Lower leg skin (tissue), 4 donors: ENCODE data around the gene LPIN1. TPM values are rescaled to one million over a fixed set of nuclear protein-coding genes. Genes with fewer than 3 reads are reported as not detected.

Experiments used
- DNase-seq, 2 donors: peaks; one replicate each; pipeline ENCODE4 v3.0.0-alpha.2; 2019; ENCODE audit warnings: low spot score in 2 of 2
- H3K4me3 ChIP-seq: fragments of 200-600 bp; sonication (generic); 2 replicates; pipeline ENCODE4 v1.5.1; 2017; ENCODE audit warnings: mild to moderate bottlenecking, low read depth; ENCODE audit not compliant: poor library complexity, severe bottlenecking
- CTCF ChIP-seq, 3 donors: fragments of 450-650 bp; IDR thresholded peaks; one replicate each; pipeline ENCODE4 v1.5.1; 2016; ENCODE audit warnings: antibody characterized with exemption in 3 of 3, mild to moderate bottlenecking in 3 of 3, moderate library complexity in 2 of 3
- POLR2A ChIP-seq, 2 donors: fragments of 450-650 bp; IDR thresholded peaks; one replicate each; pipeline ENCODE4 v1.6.1; 2016 to 2017; ENCODE audit warnings: antibody characterized with exemption in 2 of 2, mild to moderate bottlenecking in 1 of 2, moderate library complexity in 1 of 2
- WGBS, 2 donors: methylation state at CpG; one replicate each; pipeline ENCODE4 v1.1.5; 2018; 5-methylcytosine and 5-hydroxymethylcytosine counted together
- intact Hi-C: fragments of 100-400 bp; cut with DNase I; formaldehyde crosslinking; loops from one replicate; pipeline ENCODE4 v1.15.0; 2023; ENCODE audit warnings: low total_unique reads
- total RNA-seq, 4 donors: library from RNA; depleted of rRNA; stranded (reverse); fragments of >200 nt; gene quantifications; one replicate each; pipeline ENCODE4 v1.1.0, GENCODE V29; 2016

The LPIN1 gene
- total RNA-seq, 4 donors from 2014 or later: 15.6 to 45.8 (median 35.0) TPM

GRCh38 chr2:11770531-11771188 lies 24.2 kb downstream of the LPIN1 start:
- WGBS, 2 donors: 78 to 83% methylated on average over 6 of the region's 6 CpGs
- no peak for DNase-seq
- TF ChIP-seq CTCF (IDR thresholded peaks at IDR 0.05): no peak
- H3K4me3 ChIP-seq: no peak overlapping the region
- intact Hi-C loops: no loop called here

- H3K4me3 ChIP-seq: no peak overlapping the region
- TF ChIP-seq CTCF (IDR thresholded peaks at IDR 0.05): no peak
- TF ChIP-seq POLR2A (IDR thresholded peaks at IDR 0.05): no peak
- intact Hi-C loops: no loop called here
- WGBS, 2 donors: 72 to 75% methylated on average over 8 of the region's 8 CpGs
- DNase-seq: no peak
These were observed 25.7 kb downstream of the LPIN1 start for GRCh38 chr2:11771971-11772615.

- intact Hi-C loops: no loop called here
- WGBS, 2 donors: 85 to 92% methylated on average over 10 of the region's 10 CpGs
- DNase-seq: no peak
These were observed 26.7 kb downstream of the LPIN1 start for GRCh38 chr2:11773111-11773510.

GRCh38 chr2:11773747-11774525 lies 27.5 kb downstream of the LPIN1 start:
- intact Hi-C loops: no loop called here
- TF ChIP-seq CTCF (IDR thresholded peaks at IDR 0.05) (no peak), POLR2A (IDR thresholded peaks at IDR 0.05) (no peak)
- 80 to 85% methylated on average over 7 of the region's 7 CpGs for WGBS, 2 donors
- H3K4me3 ChIP-seq: no peak overlapping the region
- no peak for DNase-seq

More at GRCh38 chr2:11773111-11773510, 26.7 kb downstream of the LPIN1 start:
- TF ChIP-seq CTCF (IDR thresholded peaks at IDR 0.05) (no peak), POLR2A (IDR thresholded peaks at IDR 0.05) (no peak)
- no peak overlapping the region for H3K4me3 ChIP-seq

- intact Hi-C loops: no loop called here
- WGBS, 2 donors: 88 to 94% methylated on average over 7 of the region's 7 CpGs
These were observed 28.2 kb downstream of the LPIN1 start for GRCh38 chr2:11774600-11774999.

More at GRCh38 chr2:11774600-11774999, 28.2 kb downstream of the LPIN1 start:
- no peak for DNase-seq
- no peak overlapping the region for H3K4me3 ChIP-seq
- no peak for TF ChIP-seq CTCF (IDR thresholded peaks at IDR 0.05)
